C4-2B (cell line): ENCODE data around the gene IPO5.

Experiments used
- ZFX ChIP-seq: fragments of 450-650 bp; IDR thresholded peaks from 2 replicates; pipeline ENCODE4 v1.6.1; 2017
- TF ChIP-seq, protein P1 (sequence below): fragments of 450-650 bp; conservative IDR thresholded peaks from 2 replicates; pipeline ENCODE4 v1.5.1; 2017; ENCODE audit warnings: mild to moderate bottlenecking

GRCh38 chr13:98052412-98052811, 98.9 kb downstream of the IPO5 start:
- TF ChIP-seq, protein P1, sequence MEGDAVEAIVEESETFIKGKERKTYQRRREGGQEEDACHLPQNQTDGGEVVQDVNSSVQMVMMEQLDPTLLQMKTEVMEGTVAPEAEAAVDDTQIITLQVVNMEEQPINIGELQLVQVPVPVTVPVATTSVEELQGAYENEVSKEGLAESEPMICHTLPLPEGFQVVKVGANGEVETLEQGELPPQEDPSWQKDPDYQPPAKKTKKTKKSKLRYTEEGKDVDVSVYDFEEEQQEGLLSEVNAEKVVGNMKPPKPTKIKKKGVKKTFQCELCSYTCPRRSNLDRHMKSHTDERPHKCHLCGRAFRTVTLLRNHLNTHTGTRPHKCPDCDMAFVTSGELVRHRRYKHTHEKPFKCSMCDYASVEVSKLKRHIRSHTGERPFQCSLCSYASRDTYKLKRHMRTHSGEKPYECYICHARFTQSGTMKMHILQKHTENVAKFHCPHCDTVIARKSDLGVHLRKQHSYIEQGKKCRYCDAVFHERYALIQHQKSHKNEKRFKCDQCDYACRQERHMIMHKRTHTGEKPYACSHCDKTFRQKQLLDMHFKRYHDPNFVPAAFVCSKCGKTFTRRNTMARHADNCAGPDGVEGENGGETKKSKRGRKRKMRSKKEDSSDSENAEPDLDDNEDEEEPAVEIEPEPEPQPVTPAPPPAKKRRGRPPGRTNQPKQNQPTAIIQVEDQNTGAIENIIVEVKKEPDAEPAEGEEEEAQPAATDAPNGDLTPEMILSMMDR, result no peak
- TF ChIP-seq ZFX, result no peak
